Measurements from ENCODE around the gene TMEM9B.
"Not testable (repeated sequence)": the region's sequence is repeated elsewhere in the genome, so short reads cannot be mapped to it uniquely, and the experiment has no call there.

Gene TMEM9B

GRCh38 chr11:8964324-8965320 lies at the start of gene TMEM9B:
TSS of gene TMEM9B (minus strand) at chr11:8964442. CDS start at chr11:8964313, 129 bp downstream.
- peak; percentile 82 for DNase-seq

- DNase-seq = no peak
Measured at GRCh38 chr11:9013373-9013772, 49.1 kb upstream of the TMEM9B start.

GRCh38 chr11:9009538-9009937 lies 45.3 kb upstream of the TMEM9B start:
- not testable (repeated sequence) for DNase-seq

- DNase-seq = no peak
Measured at GRCh38 chr11:9008661-9009060, 44.4 kb upstream of the TMEM9B start.

GRCh38 chr11:9008011-9008550 lies 43.8 kb upstream of the TMEM9B start:
- no peak for DNase-seq

- DNase-seq = no peak
Measured at GRCh38 chr11:9005087-9005486, 40.8 kb upstream of the TMEM9B start.

- DNase-seq = peak; percentile 49
Measured at GRCh38 chr11:9004183-9004926, 40.1 kb upstream of the TMEM9B start.

- DNase-seq = peak; percentile 86
Measured at GRCh38 chr11:9003573-9004182, 39.4 kb upstream of the TMEM9B start, which contains the start of gene NRIP3. TSS of gene NRIP3 (minus strand) at chr11:9004001. CDS start at chr11:9003935, 66 bp downstream.

- no peak for DNase-seq
Measured at GRCh38 chr11:9002920-9003572, 38.8 kb upstream of the TMEM9B start.

- DNase-seq = no peak
Measured at GRCh38 chr11:9001736-9002135, 37.5 kb upstream of the TMEM9B start.

GRCh38 chr11:8998017-8998416 lies 33.8 kb upstream of the TMEM9B start:
- DNase-seq = no peak

GRCh38 chr11:8997451-8997850 lies 33.2 kb upstream of the TMEM9B start:
- DNase-seq = no peak

- DNase-seq = no peak
Measured at GRCh38 chr11:8989453-8989852, 25.2 kb upstream of the TMEM9B start.

GRCh38 chr11:8988329-8989234 lies 24.3 kb upstream of the TMEM9B start:
- DNase-seq = no peak

- no peak for DNase-seq
Measured at GRCh38 chr11:8987446-8987845, 23.2 kb upstream of the TMEM9B start.

- not testable (repeated sequence) for DNase-seq
Measured at GRCh38 chr11:8986772-8987171, 22.5 kb upstream of the TMEM9B start.

- no peak for DNase-seq
Measured at GRCh38 chr11:8985462-8985861, 21.2 kb upstream of the TMEM9B start.

- DNase-seq = no peak
Measured at GRCh38 chr11:8983552-8983951, 19.3 kb upstream of the TMEM9B start.

- no peak for DNase-seq
Measured at GRCh38 chr11:8980485-8980884, 16.2 kb upstream of the TMEM9B start.

- not testable (repeated sequence) for DNase-seq
Measured at GRCh38 chr11:8979365-8979764, 15.1 kb upstream of the TMEM9B start.

GRCh38 chr11:8973121-8973520 lies 8.9 kb upstream of the TMEM9B start:
- no peak for DNase-seq

Data from activated T-cell treated with anti-CD3 and anti-CD28 coated beads, Interleukin-2, amount 50 U/mL, for 1 hour (primary cell).